H9 (cell line): Measurements from ENCODE around the gene FYCO1. TPM values are rescaled to one million over a fixed set of nuclear protein-coding genes. Genes with fewer than 3 reads are reported as not detected.

Experiments used
- DNase-seq: peaks from one replicate; pipeline ENCODE4 v3.0.0-alpha.2; 2017
- H2AFZ ChIP-seq: one replicate; pipeline ENCODE4 v1.6.1; 2013; ENCODE audit warnings: mild to moderate bottlenecking, low read length, control low read depth, moderate library complexity
- H2AK5ac ChIP-seq: 2 replicates; pipeline ENCODE4 v1.6.1; 2013; ENCODE audit warnings: low read length, control low read depth, mixed read lengths; ENCODE audit not compliant: insufficient read length
- H2BK120ac ChIP-seq: one replicate; pipeline ENCODE4 v1.6.1; 2013; ENCODE audit warnings: low read depth, mild to moderate bottlenecking, low read length, control low read depth, inconsistent platforms; ENCODE audit not compliant: poor library complexity, severe bottlenecking
- H2BK12ac ChIP-seq: 2 replicates; pipeline ENCODE4 v1.6.1; 2013; ENCODE audit warnings: low read length, control low read depth, mixed read lengths, low read depth; ENCODE audit not compliant: insufficient read length
- H2BK15ac ChIP-seq: 2 replicates; pipeline ENCODE4 v1.6.1; 2013; ENCODE audit warnings: low read depth, low read length, control low read depth
- H2BK20ac ChIP-seq: one replicate; pipeline ENCODE4 v1.6.1; 2013; ENCODE audit warnings: low read depth, mild to moderate bottlenecking, low read length, control low read depth, inconsistent platforms; ENCODE audit not compliant: poor library complexity, severe bottlenecking
- H2BK5ac ChIP-seq: 2 replicates; pipeline ENCODE4 v1.6.1; 2013; ENCODE audit warnings: low read length, control low read depth, mixed read lengths; ENCODE audit not compliant: insufficient read length
- H3K14ac ChIP-seq: 2 replicates; pipeline ENCODE4 v1.6.1; 2013; ENCODE audit warnings: low read length, control low read depth; ENCODE audit not compliant: insufficient read depth
- H3K18ac ChIP-seq: 2 replicates; pipeline ENCODE4 v1.6.1; 2013; ENCODE audit warnings: low read depth, mild to moderate bottlenecking, mixed read lengths, low read length, control low read depth; ENCODE audit not compliant: insufficient read length
- H3K23ac ChIP-seq: 2 replicates; pipeline ENCODE4 v1.6.1; 2013; ENCODE audit warnings: low read length, control low read depth, mixed read lengths, low read depth; ENCODE audit not compliant: insufficient read length
- H3K23me2 ChIP-seq: 2 replicates; pipeline ENCODE4 v1.6.1; 2013; ENCODE audit warnings: low read depth, mild to moderate bottlenecking, mixed read lengths, low read length, control low read depth; ENCODE audit not compliant: insufficient read length, poor library complexity, severe bottlenecking
- H3K27ac ChIP-seq: 2 replicates; pipeline ENCODE4 v1.5.1; 2013; ENCODE audit warnings: low read length, control low read depth, mixed read lengths, low read depth; ENCODE audit not compliant: insufficient read length
- H3K27me3 ChIP-seq: 2 replicates; pipeline ENCODE4 v1.6.1; 2013; ENCODE audit warnings: low read length, control low read depth, inconsistent platforms; ENCODE audit not compliant: insufficient read depth
- H3K4ac ChIP-seq: 2 replicates; pipeline ENCODE4 v1.6.1; 2013; ENCODE audit warnings: low read depth, mild to moderate bottlenecking, control low read depth, inconsistent platforms, low read length, moderate library complexity
- H3K4me1 ChIP-seq: 2 replicates; pipeline ENCODE4 v1.6.1; 2013; ENCODE audit warnings: low read length, control low read depth, inconsistent platforms; ENCODE audit not compliant: insufficient read depth
- H3K4me2 ChIP-seq: 2 replicates; pipeline ENCODE4 v1.6.1; 2013; ENCODE audit warnings: low read length, control low read depth, mixed read lengths; ENCODE audit not compliant: insufficient read length, insufficient read depth
- H3K56ac ChIP-seq: 2 replicates; pipeline ENCODE4 v1.6.1; 2013; ENCODE audit warnings: low read depth, mild to moderate bottlenecking, mixed read lengths, low read length, control low read depth; ENCODE audit not compliant: insufficient read length
- H3K79me1 ChIP-seq: 2 replicates; pipeline ENCODE4 v1.6.1; 2013; ENCODE audit warnings: low read depth, mild to moderate bottlenecking, moderate library complexity, low read length, control low read depth, inconsistent platforms; ENCODE audit not compliant: insufficient read depth, poor library complexity, severe bottlenecking
- H3K79me2 ChIP-seq: 2 replicates; pipeline ENCODE4 v1.6.1; 2013; ENCODE audit warnings: low read length, control low read depth, inconsistent platforms; ENCODE audit not compliant: insufficient read depth
- H3K9ac ChIP-seq: 2 replicates; pipeline ENCODE4 v1.6.1; 2013; ENCODE audit warnings: low read length, control low read depth, mixed read lengths; ENCODE audit not compliant: insufficient read length; ENCODE audit errors: extremely low read depth
- H3K9me3 ChIP-seq: one replicate; pipeline ENCODE4 v1.6.1; 2013; ENCODE audit warnings: low read depth, low read length, inconsistent platforms; ENCODE audit not compliant: control insufficient read depth
- H3T11ph ChIP-seq: one replicate; pipeline ENCODE4 v1.6.1; 2013; ENCODE audit warnings: mild to moderate bottlenecking, low read length, control low read depth, inconsistent platforms
- H4K20me1 ChIP-seq: one replicate; pipeline ENCODE4 v1.6.1; 2013; ENCODE audit not compliant: control insufficient read depth, insufficient read length, insufficient read depth
- H4K5ac ChIP-seq: 2 replicates; pipeline ENCODE4 v1.6.1; 2013; ENCODE audit warnings: low read depth, mild to moderate bottlenecking, mixed read lengths, low read length, control low read depth; ENCODE audit not compliant: insufficient read length
- H4K8ac ChIP-seq: replicated peaks from 2 replicates; pipeline ENCODE4 v1.6.1; 2013; ENCODE audit warnings: low read length, control low read depth, mixed read lengths, low read depth; ENCODE audit not compliant: insufficient read length
- H4K91ac ChIP-seq: 2 replicates; pipeline ENCODE4 v1.6.1; 2013; ENCODE audit warnings: low read depth, mild to moderate bottlenecking, moderate library complexity, mixed read lengths, low read length, control low read depth; ENCODE audit not compliant: insufficient read length
- H3K27ac Mint-ChIP-seq, 3 experiments: 2 replicates in 2 of 3; 3 replicates in 1 of 3; pipeline ENCODE4 v1.8.0; 2020 to 2021; ENCODE audit warnings: mixed read lengths in 3 of 3, mild to moderate bottlenecking in 1 of 3, moderate library complexity in 1 of 3
- H3K27me3 Mint-ChIP-seq: 2 replicates; pipeline ENCODE4 v1.8.0; 2021; ENCODE audit warnings: low read depth, mild to moderate bottlenecking, moderate library complexity, mixed read lengths
- H3K36me3 Mint-ChIP-seq, 3 experiments: 2 replicates in 2 of 3; 3 replicates in 1 of 3; pipeline ENCODE4 v1.8.0; 2020 to 2021; ENCODE audit warnings: low read depth in 3 of 3, mixed read lengths in 3 of 3; ENCODE audit not compliant: insufficient read depth in 1 of 3
- H3K4me1 Mint-ChIP-seq, 2 experiments: 2 replicates each; pipeline ENCODE4 v1.8.0; 2020; ENCODE audit warnings: mixed read lengths in 2 of 2
- H3K4me3 Mint-ChIP-seq, 2 experiments: 2 replicates in 1 of 2; 3 replicates in 1 of 2; pipeline ENCODE4 v1.8.0; 2020 to 2021; ENCODE audit warnings: mild to moderate bottlenecking in 2 of 2, mixed read lengths in 2 of 2, moderate library complexity in 1 of 2
- H3K9me3 Mint-ChIP-seq, 2 experiments: 2 replicates in 1 of 2; 3 replicates in 1 of 2; pipeline ENCODE4 v1.8.0; 2020; ENCODE audit warnings: mild to moderate bottlenecking in 2 of 2, mixed read lengths in 2 of 2, moderate library complexity in 1 of 2
- WGBS: extraction: QIAGEN DNeasy Blood & Tissue Kit; methylation state at CpG from one replicate; pipeline ENCODE4 v1.1.7; 2013; ENCODE audit warnings: missing lambda C conversion rate, low lambda C conversion rate, mixed read lengths; ENCODE audit not compliant: insufficient read length; ENCODE audit errors: extremely low coverage; 5-methylcytosine and 5-hydroxymethylcytosine counted together
- total RNA-seq: library from RNA; stranded (reverse); gene quantifications from 2 replicates; pipeline ENCODE4 v1.2.1, GENCODE V29; 2021
- TF ChIP-seq, protein P1 (sequence below): fragments of 200-600 bp; sonication (generic); conservative IDR thresholded peaks from 3 replicates; pipeline ENCODE4 v1.8.0; 2021; ENCODE audit warnings: antibody characterized with exemption, mild to moderate bottlenecking

Gene FYCO1
- total RNA-seq, 1 experiment from 2014 or later: 10.4 TPM

DNA sequence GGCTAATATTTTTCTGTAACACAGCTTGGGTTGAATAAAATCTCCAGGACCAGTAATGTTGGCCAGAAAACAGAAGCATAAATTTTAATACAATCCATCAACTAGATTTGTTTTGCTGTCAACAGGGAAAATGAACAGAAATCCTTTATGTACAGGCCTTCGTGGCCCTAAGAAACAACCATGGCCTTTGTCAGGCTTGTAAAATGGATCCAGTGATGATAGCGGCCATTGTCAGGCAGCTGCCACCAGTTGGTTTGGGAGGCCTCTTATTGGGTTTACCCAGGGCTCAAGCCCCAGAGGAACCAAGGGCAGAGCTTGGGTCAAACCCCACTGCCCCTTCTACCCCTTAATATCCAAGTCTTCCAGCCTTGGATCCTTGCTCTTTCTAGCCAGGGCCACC, 5.6 kb upstream of the FYCO1 start:
- no peak overlapping the region for H2BK15ac ChIP-seq

More for the DNA sequence above, 5.6 kb upstream of the FYCO1 start:
- H3K4me1 ChIP-seq: no peaks in the 10 kb centered on the region; the same call in 1 of the 2 replicates
- no peaks in the 10 kb centered on the region for H3K79me1 ChIP-seq
- H3K27ac ChIP-seq: no peak overlapping the region
- H2AK5ac ChIP-seq: no peak overlapping the region
- H3K9ac ChIP-seq: no peak overlapping the region
- H2BK20ac ChIP-seq: no peak overlapping the region
- no peak overlapping the region for H3K14ac ChIP-seq
- no peak overlapping the region for H4K5ac ChIP-seq
- H2BK5ac ChIP-seq: no peak overlapping the region
- H3K79me2 ChIP-seq: no peaks in the 10 kb centered on the region
- H3T11ph ChIP-seq: no peak overlapping the region
- no peak overlapping the region for H3K27ac Mint-ChIP-seq
- no peaks in the 10 kb centered on the region for H3K9me3 Mint-ChIP-seq
- no peak overlapping the region for H3K4me2 ChIP-seq
- H3K27me3 Mint-ChIP-seq: peaks cover 10% of the 10 kb centered on the region
- TF ChIP-seq, protein P1, sequence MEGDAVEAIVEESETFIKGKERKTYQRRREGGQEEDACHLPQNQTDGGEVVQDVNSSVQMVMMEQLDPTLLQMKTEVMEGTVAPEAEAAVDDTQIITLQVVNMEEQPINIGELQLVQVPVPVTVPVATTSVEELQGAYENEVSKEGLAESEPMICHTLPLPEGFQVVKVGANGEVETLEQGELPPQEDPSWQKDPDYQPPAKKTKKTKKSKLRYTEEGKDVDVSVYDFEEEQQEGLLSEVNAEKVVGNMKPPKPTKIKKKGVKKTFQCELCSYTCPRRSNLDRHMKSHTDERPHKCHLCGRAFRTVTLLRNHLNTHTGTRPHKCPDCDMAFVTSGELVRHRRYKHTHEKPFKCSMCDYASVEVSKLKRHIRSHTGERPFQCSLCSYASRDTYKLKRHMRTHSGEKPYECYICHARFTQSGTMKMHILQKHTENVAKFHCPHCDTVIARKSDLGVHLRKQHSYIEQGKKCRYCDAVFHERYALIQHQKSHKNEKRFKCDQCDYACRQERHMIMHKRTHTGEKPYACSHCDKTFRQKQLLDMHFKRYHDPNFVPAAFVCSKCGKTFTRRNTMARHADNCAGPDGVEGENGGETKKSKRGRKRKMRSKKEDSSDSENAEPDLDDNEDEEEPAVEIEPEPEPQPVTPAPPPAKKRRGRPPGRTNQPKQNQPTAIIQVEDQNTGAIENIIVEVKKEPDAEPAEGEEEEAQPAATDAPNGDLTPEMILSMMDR: no peak
- H3K23ac ChIP-seq: no peak overlapping the region
- H3K4ac ChIP-seq: no peak overlapping the region
- no peak for DNase-seq
- H4K20me1 ChIP-seq: no peaks in the 10 kb centered on the region
- no CpG with 5 or more reads among the region's 2 CpGs for WGBS
- H3K4me1 Mint-ChIP-seq: peaks cover 2 to 5% of the 10 kb centered on the region in 2 experiments
- H3K18ac ChIP-seq: no peak overlapping the region
- H3K4me3 Mint-ChIP-seq: no peak overlapping the region
- no peaks in the 10 kb centered on the region for H3K27me3 ChIP-seq
- no peaks in the 10 kb centered on the region for H3K36me3 Mint-ChIP-seq
- H2AFZ ChIP-seq: no peak overlapping the region
- H4K8ac ChIP-seq: no peak overlapping the region
- no peak overlapping the region for H2BK12ac ChIP-seq
- H3K9me3 ChIP-seq: no peaks in the 10 kb centered on the region
- no peak overlapping the region for H3K56ac ChIP-seq
- no peak overlapping the region for H2BK120ac ChIP-seq
- no peak overlapping the region for H4K91ac ChIP-seq
- no peaks in the 10 kb centered on the region for H3K23me2 ChIP-seq
